DND-41 (cell line): ENCODE data around the gene ZNF800.

ENCODE experiments used
- EZH2 ChIP-seq: IDR thresholded peaks from 3 replicates; pipeline ENCODE4 v1.6.1; 2012; ENCODE audit warnings: borderline replicate concordance, low read depth, mild to moderate bottlenecking, moderate library complexity, low read length, inconsistent platforms; ENCODE audit not compliant: severe bottlenecking
- TF ChIP-seq, protein P1 (sequence below): IDR thresholded peaks from 2 replicates; pipeline ENCODE4 v1.5.1; 2012; ENCODE audit warnings: borderline replicate concordance, low read length, moderate library complexity, mild to moderate bottlenecking; ENCODE audit not compliant: poor library complexity, severe bottlenecking; ENCODE audit errors: extremely low read depth

DNA sequence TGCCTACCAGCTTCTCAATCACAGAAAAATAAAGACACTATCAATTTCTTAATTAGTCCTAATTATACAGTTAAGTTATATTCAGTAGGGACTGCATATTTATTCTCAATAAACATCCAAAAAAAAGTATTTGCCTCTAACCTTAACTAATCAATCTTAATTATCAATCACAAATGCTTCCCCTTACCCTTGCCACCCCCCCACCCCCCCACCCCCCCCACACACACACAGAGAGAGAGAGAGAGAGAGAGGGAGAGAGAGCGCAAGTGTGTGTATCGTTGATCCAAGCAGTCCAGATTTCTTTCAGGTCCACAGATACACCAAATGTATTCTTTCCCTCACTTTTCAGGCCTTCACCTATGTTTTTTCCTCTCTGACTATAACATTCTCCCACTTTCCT is 12.9 kb downstream of the ZNF800 start:
- TF ChIP-seq EZH2, result no peak
- TF ChIP-seq, protein P1, sequence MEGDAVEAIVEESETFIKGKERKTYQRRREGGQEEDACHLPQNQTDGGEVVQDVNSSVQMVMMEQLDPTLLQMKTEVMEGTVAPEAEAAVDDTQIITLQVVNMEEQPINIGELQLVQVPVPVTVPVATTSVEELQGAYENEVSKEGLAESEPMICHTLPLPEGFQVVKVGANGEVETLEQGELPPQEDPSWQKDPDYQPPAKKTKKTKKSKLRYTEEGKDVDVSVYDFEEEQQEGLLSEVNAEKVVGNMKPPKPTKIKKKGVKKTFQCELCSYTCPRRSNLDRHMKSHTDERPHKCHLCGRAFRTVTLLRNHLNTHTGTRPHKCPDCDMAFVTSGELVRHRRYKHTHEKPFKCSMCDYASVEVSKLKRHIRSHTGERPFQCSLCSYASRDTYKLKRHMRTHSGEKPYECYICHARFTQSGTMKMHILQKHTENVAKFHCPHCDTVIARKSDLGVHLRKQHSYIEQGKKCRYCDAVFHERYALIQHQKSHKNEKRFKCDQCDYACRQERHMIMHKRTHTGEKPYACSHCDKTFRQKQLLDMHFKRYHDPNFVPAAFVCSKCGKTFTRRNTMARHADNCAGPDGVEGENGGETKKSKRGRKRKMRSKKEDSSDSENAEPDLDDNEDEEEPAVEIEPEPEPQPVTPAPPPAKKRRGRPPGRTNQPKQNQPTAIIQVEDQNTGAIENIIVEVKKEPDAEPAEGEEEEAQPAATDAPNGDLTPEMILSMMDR, result no peak
